HepG2 (cell line): ENCODE results near the gene CCDC57. TPM values are rescaled to one million over a fixed set of nuclear protein-coding genes. Genes with fewer than 3 reads are reported as not detected.

Experiments used
- BATF2 ChIP-seq: sonication (generic); formaldehyde crosslinking; IDR thresholded peaks from 2 replicates; pipeline ENCODE4 v1.8.0; 2022; ENCODE audit warnings: mild to moderate bottlenecking, missing genetic modification reagents, moderate library complexity
- CEBPB ChIP-seq: IDR thresholded peaks from 2 replicates; pipeline ENCODE4 v1.6.1; 2011; ENCODE audit warnings: low read depth, low read length, improper control_type of control experiment, borderline replicate concordance
- GLI4 ChIP-seq: sonication (generic); formaldehyde crosslinking; IDR thresholded peaks from 2 replicates; pipeline ENCODE4 v1.5.1; 2020; ENCODE audit warnings: missing genetic modification reagents, mild to moderate bottlenecking, moderate library complexity, borderline replicate concordance
- IRF9 ChIP-seq: sonication (generic); formaldehyde crosslinking; IDR thresholded peaks from 2 replicates; pipeline ENCODE4 v1.8.0; 2022; ENCODE audit warnings: missing genetic modification reagents, mild to moderate bottlenecking, borderline replicate concordance
- JUNB ChIP-seq: sonication (generic); formaldehyde crosslinking; IDR thresholded peaks from 2 replicates; pipeline ENCODE4 v1.8.0; 2022; ENCODE audit warnings: missing genetic modification reagents, mild to moderate bottlenecking, borderline replicate concordance
- KDM6A ChIP-seq: IDR thresholded peaks from 2 replicates; pipeline ENCODE4 v1.6.1; 2016; ENCODE audit warnings: low read depth
- MEF2D ChIP-seq: sonication (generic); formaldehyde crosslinking; IDR thresholded peaks from 2 replicates; pipeline ENCODE4 v1.5.1; 2020; ENCODE audit warnings: mild to moderate bottlenecking, missing genetic modification reagents
- MEIS2 ChIP-seq: sonication (generic); formaldehyde crosslinking; IDR thresholded peaks from 2 replicates; pipeline ENCODE4 v1.9.0; 2021; ENCODE audit warnings: mild to moderate bottlenecking, missing genetic modification reagents
- MXD3 ChIP-seq: IDR thresholded peaks from 2 replicates; pipeline ENCODE4 v1.6.1; 2016; ENCODE audit warnings: mild to moderate bottlenecking, missing biosample characterization, missing genetic modification reagents
- NCOA5 ChIP-seq: sonication (generic); formaldehyde crosslinking; IDR thresholded peaks from 2 replicates; pipeline ENCODE4 v1.4.0; 2020; ENCODE audit warnings: missing genetic modification reagents
- NR0B2 ChIP-seq: sonication (generic); formaldehyde crosslinking; IDR thresholded peaks from 2 replicates; pipeline ENCODE4 v1.4.0; 2020; ENCODE audit warnings: mild to moderate bottlenecking, missing genetic modification reagents
- SIX4 ChIP-seq: sonication (generic); formaldehyde crosslinking; IDR thresholded peaks from 2 replicates; pipeline ENCODE4 v1.4.0; 2020; ENCODE audit warnings: missing genetic modification reagents
- SP2 ChIP-seq: sonication (generic); formaldehyde crosslinking; IDR thresholded peaks from 2 replicates; pipeline ENCODE4 v1.5.1; 2020; ENCODE audit warnings: mild to moderate bottlenecking, missing genetic modification reagents
- TCF7 ChIP-seq: sonication (generic); IDR thresholded peaks from 2 replicates; pipeline ENCODE4 v1.6.1; 2016; ENCODE audit warnings: antibody characterized with exemption, low read depth
- TRAFD1 ChIP-seq: sonication (generic); formaldehyde crosslinking; IDR thresholded peaks from 2 replicates; pipeline ENCODE4 v1.5.1; 2020; ENCODE audit warnings: missing genetic modification reagents, mild to moderate bottlenecking, borderline replicate concordance
- ZBTB10 ChIP-seq: sonication (generic); formaldehyde crosslinking; IDR thresholded peaks from 2 replicates; pipeline ENCODE4 v1.4.0; 2020; ENCODE audit warnings: missing genetic modification reagents, borderline replicate concordance
- ZNF317 ChIP-seq: sonication (generic); formaldehyde crosslinking; IDR thresholded peaks from 2 replicates; pipeline ENCODE4 v1.5.0; 2020; ENCODE audit warnings: mild to moderate bottlenecking, missing genetic modification reagents
- ZNF431 ChIP-seq: sonication (generic); formaldehyde crosslinking; IDR thresholded peaks from 2 replicates; pipeline ENCODE4 v1.9.0; 2022; ENCODE audit warnings: missing genetic modification reagents, low read depth, mild to moderate bottlenecking, borderline replicate concordance
- ZNF678 ChIP-seq: sonication (generic); formaldehyde crosslinking; IDR thresholded peaks from 2 replicates; pipeline ENCODE4 v1.4.0; 2020; ENCODE audit warnings: mild to moderate bottlenecking, missing genetic modification reagents
- ZNF749 ChIP-seq: sonication (generic); formaldehyde crosslinking; IDR thresholded peaks from 2 replicates; pipeline ENCODE4 v1.8.0; 2022; ENCODE audit warnings: mild to moderate bottlenecking, missing genetic modification reagents, moderate library complexity, borderline replicate concordance
- ZNF816 ChIP-seq: sonication (generic); formaldehyde crosslinking; IDR thresholded peaks from 2 replicates; pipeline ENCODE4 v1.8.0; 2022; ENCODE audit warnings: missing genetic modification reagents, mild to moderate bottlenecking, borderline replicate concordance
- ZNF839 ChIP-seq: sonication (generic); formaldehyde crosslinking; IDR thresholded peaks from 2 replicates; pipeline ENCODE4 v1.4.0; 2020; ENCODE audit warnings: missing genetic modification reagents, mild to moderate bottlenecking, borderline replicate concordance
- polyA plus RNA-seq, 8 experiments: library from polyadenylated mRNA; depleted of rRNA in 3 of 8; stranded (reverse) in 7 of 8; unstranded in 1 of 8; fragments of >200 nt; fragmentation: Illumina TruSeq in 4 of 8; extraction: Trizol in 4 of 8; gene quantifications; 2 replicates each; pipeline versions ENCODE4 v1.2.1 to v1.2.3, GENCODE V29; 2011 to 2016; ENCODE audit warnings: low read depth in 4 of 8, missing spikeins in 1 of 8, mixed read lengths in 1 of 8; ENCODE audit not compliant: insufficient read depth in 1 of 8
- total RNA-seq, 5 experiments: library from RNA; depleted of rRNA; stranded (reverse); fragments of >200 nt; fragmentation: Illumina TruSeq; extraction: Trizol; gene quantifications; 2 replicates each; pipeline ENCODE4 v1.2.3, GENCODE V29; 2016; ENCODE audit warnings: low read depth in 1 of 5

CCDC57 gene
- total and polyA plus RNA-seq, 2 of the 13 experiments (the other 11 are each of a cell fraction or from before 2014, with no cell fraction given) = 59.3 to 59.9 TPM

GRCh38 chr17:82098939-82099763 is 113.5 kb downstream of the CCDC57 start (continued):
- TF ChIP-seq JUNB (CRISPR knock-in tag) = no peak
- no peak for TF ChIP-seq ZNF839 (CRISPR knock-in tag)
- no peak for TF ChIP-seq TRAFD1 (CRISPR knock-in tag)
- TF ChIP-seq TCF7 = no peak
- peak; percentile 54; the same call in 1 of the 2 replicates for TF ChIP-seq MXD3 (CRISPR knock-in tag)
- TF ChIP-seq BATF2 = no peak
- TF ChIP-seq NCOA5 (CRISPR knock-in tag) = no peak; the same call in 1 of the 2 replicates
- no peak for TF ChIP-seq MEF2D (CRISPR knock-in tag)
- TF ChIP-seq KDM6A (CRISPR knock-in tag) = no peak
- TF ChIP-seq GLI4 = no peak; the same call in 1 of the 2 replicates
- TF ChIP-seq NR0B2 (CRISPR knock-in tag) = no peak
- peak; percentile 26; the same call in 1 of the 2 replicates for TF ChIP-seq ZNF816 (CRISPR knock-in tag)
- no peak for TF ChIP-seq ZNF431 (CRISPR knock-in tag)
- TF ChIP-seq SIX4 = no peak
- peak; percentile 49 for TF ChIP-seq IRF9 (CRISPR knock-in tag)
- TF ChIP-seq MEIS2 (CRISPR knock-in tag) = no peak
- peak; percentile 23; the same call in 1 of the 2 replicates for TF ChIP-seq ZBTB10 (CRISPR knock-in tag)
- peak; percentile 19; the same call in 1 of the 2 replicates for TF ChIP-seq ZNF749 (CRISPR knock-in tag)
- no peak for TF ChIP-seq ZNF678 (CRISPR knock-in tag)
- no peak for TF ChIP-seq SP2 (CRISPR knock-in tag)
- no peak for TF ChIP-seq ZNF317 (CRISPR knock-in tag)
- no peak for TF ChIP-seq CEBPB
